ENCODE results near the gene PCDHA3.

GRCh38 chr5:140764177-140764973, 36.5 kb upstream of the PCDHA3 start:
- TF ChIP-seq POLR2AphosphoS5 (IDR thresholded peaks at IDR 0.05; ENCODE audit: low read depth, low read length) (no peak), POLR2A (IDR thresholded peaks at IDR 0.05; ENCODE audit: low read depth, low read length) (no peak), TAF1 (IDR thresholded peaks at IDR 0.05; ENCODE audit: low read depth, low read length) (no peak)
